Measurements from ENCODE around the gene RMP24.
"Not testable (repeated sequence)": the region's sequence is repeated elsewhere in the genome, so short reads cannot be mapped to it uniquely, and the experiment has no call there.

The RMP24 gene

GRCh38 chr18:35962320-35962719 is 10.2 kb upstream of the RMP24 start:
- no peak for DNase-seq (ENCODE audit: unreplicated experiment)

GRCh38 chr18:35964319-35964718 is 8.2 kb upstream of the RMP24 start:
- TF ChIP-seq CTCF (IDR thresholded peaks at IDR 0.05; ENCODE audit: unreplicated experiment) = no peak
- H3K4me3 Mint-ChIP-seq (ENCODE audit: unreplicated experiment) = no peak overlapping the region
- no peaks in the 10 kb centered on the region for H3K36me3 Mint-ChIP-seq (ENCODE audit: insufficient read depth, unreplicated experiment)
- ChIA-PET CTCF (no interaction called here), POLR2A (no interaction called here)
- H3K27ac Mint-ChIP-seq (ENCODE audit: low read depth, unreplicated experiment) = no peak overlapping the region
- H3K4me1 Mint-ChIP-seq (ENCODE audit: insufficient read depth, unreplicated experiment) = no peaks in the 10 kb centered on the region
- peaks cover 5% of the 10 kb centered on the region for H3K27me3 Mint-ChIP-seq (ENCODE audit: insufficient read depth, unreplicated experiment)
- intact Hi-C loops (cut with micrococcal nuclease) = no loop called here
- no peaks in the 10 kb centered on the region for H3K9me3 Mint-ChIP-seq (ENCODE audit: unreplicated experiment)
- DNase-seq (ENCODE audit: unreplicated experiment) = no peak
- no TSS peak for BruUV-seq (replicated peaks)

More at GRCh38 chr18:35962320-35962719, 10.2 kb upstream of the RMP24 start:
- H3K4me3 Mint-ChIP-seq (ENCODE audit: unreplicated experiment) = no peak overlapping the region
- no peaks in the 10 kb centered on the region for H3K9me3 Mint-ChIP-seq (ENCODE audit: unreplicated experiment)
- H3K36me3 Mint-ChIP-seq (ENCODE audit: insufficient read depth, unreplicated experiment) = no peaks in the 10 kb centered on the region
- POLR2A ChIA-PET = interaction anchor here (1.2 kb wide), 1 partner anchor 10 kb away, joined by 3 read pairs; the partner anchor contains the start of gene RMP24
- BruUV-seq (replicated peaks) = no TSS peak
- H3K4me1 Mint-ChIP-seq (ENCODE audit: insufficient read depth, unreplicated experiment) = no peaks in the 10 kb centered on the region
- intact Hi-C loops (cut with micrococcal nuclease) = no loop called here
- peaks cover 25% of the 10 kb centered on the region for H3K27me3 Mint-ChIP-seq (ENCODE audit: insufficient read depth, unreplicated experiment)
- CTCF ChIA-PET = interaction anchor here (0.6 to 1.0 kb wide), 2 partner anchors 12 to 32 kb away, joined by 3 to 9 read pairs; no protein-coding TSS in a partner anchor
- H3K27ac Mint-ChIP-seq (ENCODE audit: low read depth, unreplicated experiment) = no peak overlapping the region
- no peak for TF ChIP-seq CTCF (IDR thresholded peaks at IDR 0.05; ENCODE audit: unreplicated experiment)

- H3K27ac Mint-ChIP-seq (ENCODE audit: low read depth, unreplicated experiment); intact Hi-C loops (cut with micrococcal nuclease); H3K4me3 Mint-ChIP-seq (ENCODE audit: unreplicated experiment); H3K9me3 Mint-ChIP-seq (ENCODE audit: unreplicated experiment); H3K27me3 Mint-ChIP-seq (ENCODE audit: insufficient read depth, unreplicated experiment); BruUV-seq (replicated peaks); H3K36me3 Mint-ChIP-seq (ENCODE audit: insufficient read depth, unreplicated experiment); DNase-seq (ENCODE audit: unreplicated experiment): not testable (repeated sequence)
- CTCF ChIA-PET = interaction anchor here (1.0 kb wide), 1 partner anchor 17 kb away, joined by 3 read pairs; no protein-coding TSS in a partner anchor
- peaks cover 20% of the 10 kb centered on the region for H3K4me1 Mint-ChIP-seq (ENCODE audit: insufficient read depth, unreplicated experiment)
- POLR2A ChIA-PET = interaction anchor here (0.7 kb wide), 2 partner anchors 8 to 18 kb away, joined by 3 read pairs; no protein-coding TSS in a partner anchor
These were observed 4.6 kb upstream of the RMP24 start for GRCh38 chr18:35967866-35968265.

- no peak overlapping the region for H3K27ac Mint-ChIP-seq (ENCODE audit: low read depth, unreplicated experiment)
- H3K36me3 Mint-ChIP-seq (ENCODE audit: insufficient read depth, unreplicated experiment) = peaks cover 4% of the 10 kb centered on the region
- ChIA-PET POLR2A (interaction anchor here (0.7 kb wide), 2 partner anchors 9 to 18 kb away, joined by 3 read pairs; no protein-coding TSS in a partner anchor), CTCF (interaction anchor here (1.0 kb wide), 1 partner anchor 18 kb away, joined by 3 read pairs; no protein-coding TSS in a partner anchor)
- no peak for DNase-seq (ENCODE audit: unreplicated experiment)
- peaks cover 23% of the 10 kb centered on the region for H3K4me1 Mint-ChIP-seq (ENCODE audit: insufficient read depth, unreplicated experiment)
- no peaks in the 10 kb centered on the region for H3K9me3 Mint-ChIP-seq (ENCODE audit: unreplicated experiment)
- intact Hi-C loops (cut with micrococcal nuclease) = no loop called here
- no TSS peak for BruUV-seq (replicated peaks)
- no peaks in the 10 kb centered on the region for H3K27me3 Mint-ChIP-seq (ENCODE audit: insufficient read depth, unreplicated experiment)
- TF ChIP-seq CTCF (IDR thresholded peaks at IDR 0.05; ENCODE audit: unreplicated experiment) = no peak
- H3K4me3 Mint-ChIP-seq (ENCODE audit: unreplicated experiment) = no peak overlapping the region
These were observed 4.1 kb upstream of the RMP24 start for GRCh38 chr18:35968278-35968880.
